Frontal cortex (tissue), 4 donors: ENCODE results near the gene MST1R. TPM values are rescaled to one million over a fixed set of nuclear protein-coding genes. Genes with fewer than 3 reads are reported as not detected.
"Not testable (repeated sequence)": the region's sequence is repeated elsewhere in the genome, so short reads cannot be mapped to it uniquely, and the experiment has no call there.

Source experiments
- DNase-seq, 2 donors: peaks; one replicate each; pipeline ENCODE4 v3.0.0; 2012; ENCODE audit warnings: low spot score in 2 of 2
- FAIRE-seq: peaks from 2 replicates; lab custom pipeline; 2012; peaks lifted over from hg19 to GRCh38; lab: Jason Lieb, UNC
- total RNA-seq: library from RNA; depleted of rRNA; stranded (reverse); fragments of >200 nt; gene quantifications from one replicate; pipeline ENCODE4 v1.2.3, GENCODE V29; 2014
- donor health status: control.
- donor health status: control.
- donor health status: control.

Gene MST1R
- total RNA-seq, 1 donor from 2014 or later, result 0.41 TPM

GRCh38 chr3:49912881-49913281 is 9.2 kb upstream of the MST1R start:
- DNase-seq, result peak in 1 of 2 donors; percentile 44
- FAIRE-seq, result no peak

- DNase-seq (no peak), FAIRE-seq (no peak)
Measured at GRCh38 chr3:49911611-49912010, 7.9 kb upstream of the MST1R start.

- no peak for DNase-seq
- FAIRE-seq, result no peak
Measured at GRCh38 chr3:49911124-49911420, 7.4 kb upstream of the MST1R start.

GRCh38 chr3:49910409-49911123 is 6.9 kb upstream of the MST1R start:
- FAIRE-seq (no peak), DNase-seq (no peak)

- DNase-seq, result no peak
- no peak for FAIRE-seq
Measured at GRCh38 chr3:49908373-49909199, 4.9 kb upstream of the MST1R start.

- FAIRE-seq, result no peak
Measured at GRCh38 chr3:49906073-49906743, 2.5 kb upstream of the MST1R start.

DNA sequence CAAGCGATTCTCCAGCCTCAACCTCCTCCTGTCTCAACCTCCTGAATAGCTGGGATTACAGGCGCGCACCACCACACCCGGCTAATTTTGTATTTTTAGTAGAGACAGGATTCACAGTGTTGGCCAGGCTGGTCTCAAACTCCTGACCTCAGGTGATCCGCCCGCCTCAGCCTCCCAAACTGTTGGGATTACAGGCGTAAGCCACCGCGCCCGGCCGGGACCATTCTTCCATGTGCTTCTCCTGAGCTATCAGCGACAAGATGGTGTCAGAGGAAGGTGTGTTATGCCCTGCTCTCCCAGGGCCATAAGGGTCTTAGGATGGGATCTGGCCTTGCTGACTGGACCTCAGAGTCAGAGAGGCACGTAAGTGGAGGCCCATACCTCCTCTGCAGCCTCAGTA is 775 bp upstream of the MST1R start:
- DNase-seq, FAIRE-seq: not testable (repeated sequence)

More at GRCh38 chr3:49906073-49906743, 2.5 kb upstream of the MST1R start:
- peak; percentile 66 to 81 for DNase-seq

DNA sequence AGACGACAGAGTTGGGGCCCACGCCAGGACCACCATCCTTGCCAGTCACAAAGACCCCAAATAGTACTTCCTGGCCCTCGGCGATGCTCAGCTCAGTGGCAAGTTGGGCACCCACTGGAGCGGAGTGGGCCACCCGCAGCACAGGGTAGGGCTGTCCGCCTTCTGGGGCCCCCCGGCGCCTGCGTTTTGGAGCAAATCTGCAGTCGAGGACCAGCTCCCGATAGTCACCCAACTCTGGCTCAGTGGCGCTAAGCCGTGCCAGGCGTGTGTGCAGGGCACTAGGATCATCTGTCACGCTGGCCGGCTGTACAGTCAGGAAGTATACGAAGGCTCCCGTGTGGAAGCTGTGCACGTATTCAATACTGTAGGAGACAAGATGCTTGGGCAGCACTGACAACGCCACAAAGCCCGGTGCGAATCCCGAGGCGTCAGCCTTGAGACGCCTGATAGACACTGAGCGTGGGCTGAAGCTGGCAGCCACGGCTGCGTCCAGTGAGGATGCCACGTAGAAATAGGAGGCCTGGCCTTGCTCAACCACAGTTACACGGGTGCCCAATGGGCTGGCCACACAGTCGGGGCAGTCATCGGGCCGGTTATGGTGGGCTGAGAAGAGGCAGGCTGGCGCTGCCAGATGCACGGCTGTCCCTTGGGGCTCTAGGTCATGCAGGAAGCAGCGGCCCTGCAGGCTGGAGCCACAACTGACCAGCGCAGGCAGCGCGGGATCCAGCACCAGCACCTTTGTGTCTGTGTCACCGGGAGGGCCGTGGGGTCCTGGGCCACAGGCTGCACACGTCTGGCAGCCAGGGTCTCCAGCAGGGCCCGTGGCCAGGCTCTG is 945 bp downstream of the MST1R start:
- FAIRE-seq (no peak), DNase-seq (no peak)

- FAIRE-seq (no peak), DNase-seq (no peak)
Measured at GRCh38 chr3:49901366-49902339, 2.0 kb downstream of the MST1R start.

DNA sequence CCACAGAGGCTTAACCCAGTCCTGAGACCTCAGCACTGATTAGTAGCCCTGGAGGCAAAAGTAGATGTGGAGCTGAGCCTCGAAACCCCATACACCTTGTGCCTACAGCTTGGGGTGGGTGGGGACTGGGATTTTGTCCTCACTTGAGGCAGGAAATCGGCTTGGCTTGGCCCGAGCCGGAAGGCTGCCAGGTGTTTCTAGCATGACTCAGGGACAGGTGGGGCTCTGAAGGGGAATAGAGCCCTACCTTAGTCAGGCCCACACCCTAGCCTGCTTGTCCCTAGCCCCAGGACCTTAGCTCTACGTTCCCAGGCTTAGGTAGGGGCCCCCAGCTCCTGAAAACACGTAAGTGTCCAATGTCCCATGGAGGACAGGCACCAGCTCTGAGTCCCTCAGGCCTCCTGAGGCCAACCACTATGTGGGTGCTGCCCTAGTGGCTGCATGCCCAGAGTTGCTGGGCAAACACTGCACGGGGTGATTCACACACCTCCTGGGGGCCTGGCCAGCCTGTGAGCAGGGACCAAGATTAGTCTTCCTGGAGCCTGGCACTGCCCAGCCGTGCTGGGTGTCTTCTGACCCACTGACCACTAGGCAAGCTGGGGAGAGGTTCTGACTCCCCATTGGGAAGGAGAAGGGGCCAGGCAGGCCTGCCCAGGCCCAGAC is 3.1 kb downstream of the MST1R start:
- FAIRE-seq (no peak), DNase-seq (no peak)

DNA sequence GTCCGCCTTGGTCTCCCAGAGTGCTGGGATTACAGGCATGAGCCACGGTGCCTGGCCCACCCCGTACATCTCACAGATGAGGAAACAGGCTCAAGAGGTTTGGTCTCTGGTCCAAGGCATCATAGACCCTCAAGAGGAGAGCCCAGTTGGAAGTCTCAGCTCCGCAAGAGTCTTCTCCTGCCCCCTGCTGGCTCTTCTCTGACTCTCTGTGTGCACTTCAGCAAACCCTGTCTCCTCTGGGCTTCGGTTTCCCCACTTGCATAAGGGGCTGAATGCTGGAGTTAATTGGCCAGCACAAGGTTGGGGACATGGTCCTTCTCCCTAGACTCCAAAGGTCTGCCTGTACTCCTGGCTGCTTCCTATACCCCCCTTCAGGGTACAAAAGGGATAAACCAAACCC is 3.9 kb downstream of the MST1R start:
- DNase-seq, result no peak
- FAIRE-seq, result no peak

DNA sequence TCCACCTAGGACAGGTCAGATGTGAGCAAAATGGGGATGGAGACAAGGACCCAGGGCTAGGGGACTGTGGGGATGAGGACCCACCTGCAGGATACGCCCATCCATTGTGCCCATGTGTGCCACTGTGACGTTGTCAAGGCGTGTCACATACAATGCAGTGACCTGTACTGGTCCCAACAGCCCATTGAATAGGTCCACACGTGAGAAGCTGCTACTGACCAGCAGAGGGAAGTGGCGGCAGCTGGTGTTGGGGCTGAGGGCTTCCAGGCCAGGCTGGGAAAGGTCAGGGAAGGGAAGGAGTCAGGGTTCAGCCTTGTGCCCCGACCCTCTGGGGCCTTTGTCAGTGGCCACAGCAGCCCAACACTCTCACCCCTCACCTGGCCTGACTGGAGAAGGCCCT is 4.7 kb downstream of the MST1R start:
- FAIRE-seq (no peak), DNase-seq (no peak)

- DNase-seq (no peak), FAIRE-seq (no peak)
Measured at GRCh38 chr3:49896345-49896744, 7.3 kb downstream of the MST1R start.

DNA sequence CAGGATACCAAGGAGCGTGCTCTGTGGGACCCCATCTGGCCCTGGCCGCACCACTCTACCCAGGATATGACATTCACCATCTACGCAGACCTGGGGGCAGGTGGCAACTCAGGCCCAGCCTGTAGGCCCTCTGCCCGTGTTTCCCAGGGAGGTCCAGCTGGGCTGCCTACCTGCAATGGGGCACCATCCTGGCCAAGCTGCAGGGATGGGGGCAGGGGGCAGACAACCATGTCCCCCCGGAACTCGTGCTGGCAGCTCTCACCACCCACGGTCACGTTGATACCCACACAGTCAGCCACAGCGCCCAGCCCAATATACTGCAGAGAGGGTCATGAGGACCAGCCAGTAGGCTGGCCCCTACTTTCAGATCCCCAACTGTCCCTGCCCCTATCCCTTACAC is 7.9 kb downstream of the MST1R start:
- FAIRE-seq (no peak), DNase-seq (no peak)

- FAIRE-seq, result no peak
Measured at GRCh38 chr3:49889296-49889695, 14.4 kb downstream of the MST1R start.

GRCh38 chr3:49886922-49887265 is 16.8 kb downstream of the MST1R start:
- FAIRE-seq, result no peak
- DNase-seq, result no peak

More at GRCh38 chr3:49889296-49889695, 14.4 kb downstream of the MST1R start:
- DNase-seq, result no peak

DNA sequence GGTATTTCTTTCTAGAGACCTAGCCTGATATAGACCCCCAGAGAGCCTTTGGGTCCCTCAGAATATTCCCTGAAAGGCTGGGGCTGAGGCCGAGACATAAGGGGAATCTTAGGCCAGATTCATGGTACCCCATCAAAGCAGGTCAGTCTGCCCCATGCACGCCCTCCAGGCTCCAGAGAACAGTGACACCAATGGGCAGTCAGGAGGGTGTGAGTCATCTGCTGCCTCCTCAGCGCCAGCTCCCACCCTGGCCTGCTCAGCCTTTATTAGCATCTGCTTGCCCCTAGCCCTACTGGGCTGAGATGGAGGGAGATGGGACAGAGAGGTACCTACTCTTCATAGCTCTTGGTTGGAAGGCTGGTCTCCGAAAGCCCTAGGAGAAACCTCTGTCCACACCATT is 19.7 kb downstream of the MST1R start:
- DNase-seq (no peak), FAIRE-seq (no peak)

DNA sequence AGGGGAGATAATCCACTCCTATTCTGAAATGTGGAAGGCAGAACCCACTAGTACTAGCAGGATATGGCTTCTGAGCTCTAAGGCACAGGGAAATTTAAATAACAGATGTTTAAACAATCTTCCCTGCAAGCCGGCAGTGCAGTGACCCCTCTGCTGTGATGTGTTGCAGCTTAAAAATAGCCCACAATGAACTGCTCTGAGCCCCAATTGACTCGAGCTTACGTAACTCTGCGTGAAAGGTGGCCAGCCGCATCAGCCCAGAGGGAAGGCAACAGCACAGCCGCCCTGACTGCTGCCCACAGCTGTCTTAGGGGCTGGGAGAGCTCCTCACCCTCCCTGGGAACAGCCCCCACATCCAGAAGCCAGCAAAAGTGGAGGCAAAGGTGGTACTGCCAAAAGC is 21.5 kb downstream of the MST1R start:
- no peak for DNase-seq
- FAIRE-seq, result no peak
